ENCODE measurements around the gene TENM3.

Gene TENM3

DNA sequence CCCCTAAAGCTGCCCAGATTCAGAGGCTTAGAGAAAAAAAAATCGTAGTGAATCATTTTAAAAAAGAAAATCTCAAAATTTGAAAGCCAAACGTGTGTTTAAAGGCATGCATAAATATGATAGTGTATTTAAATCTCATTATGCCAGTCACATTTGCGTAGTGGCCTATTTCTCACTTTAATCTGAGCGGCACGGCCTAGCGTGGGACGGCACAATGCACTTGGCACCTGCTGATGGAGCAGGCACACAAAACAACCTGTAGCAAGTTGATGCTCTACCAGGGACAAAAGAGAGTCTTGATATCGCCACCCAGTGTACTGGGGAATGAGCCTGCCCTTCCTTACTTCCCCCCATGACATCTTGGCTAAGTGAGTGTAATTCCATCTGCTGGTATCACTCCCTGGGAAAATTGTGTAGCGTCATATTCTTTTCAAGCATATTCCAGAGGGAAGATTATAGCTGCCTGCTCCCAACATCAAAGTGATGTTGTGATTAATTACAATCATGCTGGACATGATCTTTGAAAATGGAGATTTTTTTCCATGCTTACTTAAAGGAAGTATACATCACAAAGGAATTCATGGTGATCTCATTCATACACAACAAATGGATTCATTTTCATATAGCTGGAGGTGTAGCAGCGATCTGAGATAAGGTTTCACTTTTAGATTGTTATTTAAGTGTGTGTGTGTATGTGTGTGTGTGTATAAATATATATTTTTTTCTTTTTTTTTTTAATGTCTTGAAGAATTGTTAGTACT lies 535.2 kb downstream of the TENM3 start:
- no peak for DNase-seq (ENCODE audit: low spot score)

DNA sequence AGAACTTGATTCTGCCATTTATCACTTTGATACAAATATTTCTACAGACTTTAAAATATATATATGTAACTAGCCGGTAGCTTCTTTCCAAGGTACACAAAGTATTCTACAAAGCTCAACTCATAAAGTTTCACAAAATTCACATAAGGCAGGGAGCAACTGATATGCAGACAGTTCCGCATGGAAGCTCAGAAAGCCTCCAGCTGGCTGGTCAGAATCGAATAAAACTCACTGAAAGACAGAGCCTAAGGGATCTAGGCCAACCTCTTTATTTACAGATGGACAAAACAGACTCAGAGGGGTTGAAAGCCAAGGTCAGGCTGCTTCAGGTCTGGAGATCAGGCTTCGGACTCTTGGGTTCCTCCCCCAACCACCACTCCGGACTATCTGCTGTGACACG lies 543.8 kb downstream of the TENM3 start:
- DNase-seq (ENCODE audit: low spot score) = no peak

DNA sequence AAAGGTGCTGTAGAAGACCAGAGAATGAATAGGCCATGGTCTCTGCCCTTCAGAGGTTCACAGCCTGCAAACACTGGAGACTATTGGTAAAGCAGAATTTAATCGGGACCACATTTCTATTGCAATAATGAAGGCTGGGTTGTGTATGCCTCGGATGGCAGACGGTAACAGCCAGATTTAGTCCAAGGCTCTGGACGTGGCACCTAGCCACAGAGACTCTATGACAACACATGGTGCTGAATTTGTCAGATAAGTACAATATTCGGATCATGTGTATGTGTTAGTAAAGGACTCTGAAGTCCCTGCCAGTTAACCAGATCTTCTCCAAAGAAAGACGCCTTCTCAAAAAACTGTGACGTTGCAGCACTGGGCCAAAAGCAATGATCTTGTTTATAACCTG lies 545.0 kb downstream of the TENM3 start:
- peak; percentile 25 for DNase-seq (ENCODE audit: low spot score)

DNA sequence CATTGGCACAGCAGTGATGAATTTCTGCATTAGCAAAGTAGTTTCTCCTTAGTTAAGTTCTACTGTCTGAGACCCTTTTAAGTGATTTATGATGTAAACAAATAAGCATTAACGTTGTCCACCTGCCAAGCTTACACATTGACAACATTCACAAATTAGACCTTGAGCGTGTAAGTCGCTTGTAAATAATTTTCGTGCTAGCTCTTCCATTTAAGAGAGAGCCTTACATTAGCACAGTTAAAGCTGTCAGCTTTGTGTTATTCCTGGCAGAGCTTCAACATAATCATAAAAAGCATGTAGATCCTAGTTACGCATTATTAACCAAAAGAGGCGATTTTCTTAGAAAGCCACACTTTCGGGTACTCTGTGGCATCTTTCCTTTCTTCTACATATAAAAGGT lies 546.3 kb downstream of the TENM3 start:
- DNase-seq (ENCODE audit: low spot score) = no peak

DNA sequence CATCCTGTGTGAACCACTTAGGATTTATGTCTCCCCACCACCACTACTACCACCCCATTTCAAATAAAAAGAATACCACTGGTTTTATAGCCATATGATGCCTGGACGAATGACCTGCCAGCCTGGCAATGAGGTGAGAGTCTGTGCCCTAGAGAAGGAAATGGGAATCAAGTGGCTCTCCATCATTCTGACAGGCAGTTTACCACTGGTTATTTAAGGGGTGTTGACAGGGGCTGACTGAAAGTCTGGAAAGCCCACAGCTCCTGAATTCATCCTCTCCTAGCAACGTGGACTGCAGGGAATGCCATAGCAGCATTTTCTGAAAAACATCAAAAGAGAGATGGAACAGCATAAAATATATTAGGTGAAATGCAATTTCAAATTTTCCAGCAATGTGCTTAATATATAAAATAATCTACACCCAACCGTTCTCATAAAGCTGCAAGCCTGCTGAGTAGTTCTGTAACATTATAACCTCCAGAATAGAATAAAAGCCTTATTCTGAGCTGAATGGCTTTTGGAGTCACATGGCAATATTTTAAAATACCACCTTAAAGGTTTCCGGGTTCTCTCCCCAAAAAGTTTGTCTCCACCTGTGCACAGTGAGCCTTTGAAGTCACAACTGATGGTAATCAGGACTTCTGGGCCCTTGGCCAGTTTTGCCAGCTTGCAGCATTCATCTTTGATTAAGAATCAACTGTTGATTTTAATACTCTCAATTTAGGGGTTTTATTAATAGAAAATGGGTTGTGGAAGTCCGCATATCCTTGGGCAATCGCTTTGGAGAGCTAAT lies 552.4 kb downstream of the TENM3 start:
- peak; percentile 22 for DNase-seq (ENCODE audit: low spot score)

DNA sequence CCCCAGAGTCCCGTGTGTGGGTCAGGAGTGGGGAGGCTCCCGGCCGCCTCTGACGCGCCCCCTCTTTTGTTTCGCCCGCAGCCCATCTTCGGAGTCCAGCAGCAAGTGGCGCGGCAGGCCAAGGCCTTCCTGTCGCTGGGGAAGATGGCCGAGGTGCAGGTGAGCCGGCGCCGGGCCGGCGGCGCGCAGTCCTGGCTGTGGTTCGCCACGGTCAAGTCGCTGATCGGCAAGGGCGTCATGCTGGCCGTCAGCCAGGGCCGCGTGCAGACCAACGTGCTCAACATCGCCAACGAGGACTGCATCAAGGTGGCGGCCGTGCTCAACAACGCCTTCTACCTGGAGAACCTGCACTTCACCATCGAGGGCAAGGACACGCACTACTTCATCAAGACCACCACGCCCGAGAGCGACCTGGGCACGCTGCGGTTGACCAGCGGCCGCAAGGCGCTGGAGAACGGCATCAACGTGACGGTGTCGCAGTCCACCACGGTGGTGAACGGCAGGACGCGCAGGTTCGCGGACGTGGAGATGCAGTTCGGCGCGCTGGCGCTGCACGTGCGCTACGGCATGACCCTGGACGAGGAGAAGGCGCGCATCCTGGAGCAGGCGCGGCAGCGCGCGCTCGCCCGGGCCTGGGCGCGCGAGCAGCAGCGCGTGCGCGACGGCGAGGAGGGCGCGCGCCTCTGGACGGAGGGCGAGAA lies 556.5 kb downstream of the TENM3 start:
- no peak for DNase-seq (ENCODE audit: low spot score)

DNA sequence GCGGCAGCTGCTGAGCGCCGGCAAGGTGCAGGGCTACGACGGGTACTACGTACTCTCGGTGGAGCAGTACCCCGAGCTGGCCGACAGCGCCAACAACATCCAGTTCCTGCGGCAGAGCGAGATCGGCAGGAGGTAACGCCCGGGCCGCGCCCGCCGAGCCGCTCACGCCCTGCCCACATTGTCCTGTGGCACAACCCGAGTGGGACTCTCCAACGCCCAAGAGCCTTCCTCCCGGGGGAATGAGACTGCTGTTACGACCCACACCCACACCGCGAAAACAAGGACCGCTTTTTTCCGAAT lies 557.0 kb downstream of the TENM3 start:
- no peak for DNase-seq (ENCODE audit: low spot score)

DNA sequence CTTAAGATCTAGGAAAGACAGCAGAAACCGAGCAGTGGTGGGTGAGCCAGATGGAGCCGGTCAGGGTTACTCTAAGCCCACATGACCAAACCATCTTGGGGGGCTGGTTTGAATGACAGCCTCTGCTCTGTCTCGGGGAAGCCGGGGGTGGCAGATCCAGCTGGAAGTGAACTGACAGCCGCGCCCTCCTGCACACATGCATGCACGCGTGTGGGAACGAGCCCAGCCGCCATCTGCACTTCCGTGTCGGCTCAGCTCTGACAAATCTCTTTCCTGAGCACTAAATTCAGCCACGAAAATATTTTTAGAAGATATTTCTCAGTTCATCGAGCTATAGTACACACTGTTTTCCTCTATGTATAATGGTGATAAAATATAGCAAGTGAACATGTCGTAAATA lies 558.4 kb downstream of the TENM3 start:
- DNase-seq (ENCODE audit: low spot score) = no peak

DNA sequence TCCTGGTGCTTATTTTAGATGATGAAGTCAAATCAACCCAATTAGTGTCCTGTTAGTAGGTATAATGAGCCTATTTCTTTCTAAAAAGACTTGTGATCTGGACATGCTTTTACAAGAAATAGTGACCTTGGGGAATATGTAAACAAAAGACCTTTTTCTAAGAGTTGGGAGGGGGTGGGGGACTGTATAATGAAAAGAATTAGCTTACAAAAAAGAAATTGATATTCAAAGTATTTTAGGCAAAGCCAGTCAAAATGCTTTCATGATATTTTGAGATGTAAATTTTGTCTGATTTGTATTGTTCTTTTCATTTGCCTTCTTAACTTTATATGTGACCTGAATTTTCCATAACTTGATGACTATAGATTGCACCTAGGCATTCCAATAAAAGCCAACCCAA lies 559.4 kb downstream of the TENM3 start:
- DNase-seq (ENCODE audit: low spot score) = no peak

DNA sequence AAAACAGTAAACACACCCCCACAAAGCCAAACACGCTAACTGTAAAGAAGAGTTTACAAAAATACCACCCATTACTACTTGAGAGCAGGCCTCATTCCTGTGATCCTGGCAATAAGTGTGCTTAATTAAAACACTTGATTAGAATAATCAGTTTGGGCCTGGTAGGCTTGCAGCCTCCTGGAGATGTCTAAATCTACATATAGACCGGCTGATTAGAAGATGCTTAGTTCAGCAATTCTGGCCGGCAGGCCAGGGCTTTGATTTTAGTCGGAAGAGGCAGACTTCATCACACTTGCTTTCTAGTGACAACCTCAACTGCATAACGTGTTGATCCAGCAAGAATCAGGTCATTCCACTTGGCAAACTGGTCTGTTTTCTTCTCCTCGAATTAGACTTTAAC lies 560.0 kb downstream of the TENM3 start:
- DNase-seq (ENCODE audit: low spot score) = no peak

DNA sequence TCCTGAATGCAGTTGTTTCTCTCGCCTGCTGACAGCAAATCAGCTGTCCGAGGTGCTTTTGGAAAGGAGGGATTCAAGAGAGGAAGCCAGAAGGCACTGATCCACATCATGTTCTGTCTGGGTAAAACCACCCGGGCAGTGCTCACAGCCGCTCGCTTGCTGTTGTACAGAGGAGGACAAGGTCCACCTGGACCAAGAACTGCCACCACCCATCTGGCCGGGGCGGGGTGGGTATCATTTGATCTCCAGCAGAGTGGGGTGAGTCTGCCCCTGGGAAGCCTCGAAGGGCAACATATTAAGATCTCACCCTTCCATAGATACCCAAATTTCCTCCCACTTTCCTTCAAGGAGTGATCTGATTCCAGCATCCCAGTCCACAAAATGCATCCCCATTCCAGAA lies 560.9 kb downstream of the TENM3 start:
- DNase-seq (ENCODE audit: low spot score) = no peak

DNA sequence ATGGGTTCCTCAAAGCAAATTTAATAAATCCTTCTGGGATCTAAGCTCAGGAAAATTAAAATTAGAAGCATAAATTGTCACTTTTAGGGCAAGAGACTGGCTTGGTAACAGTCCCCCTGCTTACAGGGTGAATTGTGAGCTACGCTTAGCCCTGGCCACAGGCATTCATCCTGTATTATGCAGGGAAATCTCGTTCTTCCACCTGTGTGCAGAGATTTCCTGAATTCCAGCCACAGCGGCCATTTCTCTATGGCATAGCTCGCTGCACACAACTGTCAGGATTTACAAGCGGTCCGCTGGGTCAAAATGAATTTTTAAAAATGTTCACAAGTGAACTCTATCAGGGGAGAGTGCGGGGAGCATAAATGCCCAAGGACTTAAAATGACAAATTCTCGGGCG lies 562.1 kb downstream of the TENM3 start:
- DNase-seq (ENCODE audit: low spot score) = no peak

DNA sequence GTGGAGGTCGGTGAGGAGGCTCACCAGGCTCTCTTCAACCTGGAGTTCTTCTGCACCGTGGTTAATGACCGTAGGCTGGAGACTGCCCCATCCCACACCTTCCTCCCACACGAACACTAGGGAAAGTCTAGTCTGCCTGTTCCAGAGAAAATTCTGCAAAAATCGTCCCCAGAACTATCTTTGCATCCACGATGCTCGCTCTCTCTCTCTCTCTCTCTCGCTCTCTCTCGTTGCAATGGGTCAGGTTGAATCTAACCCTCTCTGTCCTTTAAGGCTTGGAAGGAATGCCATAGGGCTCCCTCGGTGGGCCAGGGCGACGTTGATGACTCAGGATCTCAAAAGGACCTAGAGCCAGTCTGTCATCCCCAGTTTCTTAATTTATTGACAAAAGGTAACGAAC lies 562.5 kb downstream of the TENM3 start:
- no peak for DNase-seq (ENCODE audit: low spot score)

DNA sequence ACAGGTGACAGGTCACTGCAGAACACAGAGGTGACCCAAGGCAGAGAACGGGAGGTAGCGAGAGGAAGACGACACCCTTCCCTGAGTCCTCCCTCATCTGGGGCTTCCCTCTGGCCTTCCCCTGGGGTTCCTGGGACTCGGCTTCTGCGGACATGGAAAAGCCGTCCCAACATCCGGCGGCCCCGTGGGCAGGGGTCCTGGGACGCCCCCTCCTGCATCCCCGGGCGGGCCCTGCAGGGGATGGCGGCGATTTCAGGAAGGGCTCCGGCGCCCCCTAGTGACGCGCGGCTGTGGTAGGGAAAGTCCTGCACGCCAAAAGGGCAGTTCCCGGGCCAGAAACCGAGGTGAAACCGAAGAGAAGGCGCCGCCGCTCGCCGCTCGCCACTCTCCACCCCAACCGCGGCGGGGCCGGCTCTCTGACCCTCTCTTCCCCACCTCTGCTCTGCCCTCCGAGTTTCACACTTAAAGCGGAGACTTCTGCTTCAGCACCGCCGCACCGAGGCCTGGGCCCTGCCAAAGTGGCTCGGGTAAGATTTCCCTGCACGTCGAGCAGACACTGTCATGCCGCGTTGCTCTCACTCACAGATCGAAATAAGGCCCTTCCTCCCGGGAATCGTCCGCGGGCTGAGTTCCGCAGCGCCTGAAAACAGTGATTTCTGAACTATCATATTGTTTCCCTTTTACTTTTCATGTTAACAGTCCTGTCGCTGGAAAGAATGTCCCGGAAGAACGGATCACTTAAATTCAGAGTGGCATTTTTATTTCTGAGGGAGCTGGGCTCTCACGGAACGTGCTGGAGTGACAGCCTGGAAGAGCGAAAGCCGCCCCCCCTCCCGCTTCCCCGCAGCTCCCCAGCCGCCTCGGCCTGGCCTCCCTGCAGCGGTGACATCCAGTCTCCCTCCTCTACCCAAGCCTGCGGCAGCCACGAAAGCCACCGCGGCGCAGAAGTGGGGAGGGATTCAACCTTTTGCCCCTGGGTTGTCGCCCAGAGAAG lies 563.4 kb downstream of the TENM3 start:
- DNase-seq (ENCODE audit: low spot score) = peak; percentile 36

DNA sequence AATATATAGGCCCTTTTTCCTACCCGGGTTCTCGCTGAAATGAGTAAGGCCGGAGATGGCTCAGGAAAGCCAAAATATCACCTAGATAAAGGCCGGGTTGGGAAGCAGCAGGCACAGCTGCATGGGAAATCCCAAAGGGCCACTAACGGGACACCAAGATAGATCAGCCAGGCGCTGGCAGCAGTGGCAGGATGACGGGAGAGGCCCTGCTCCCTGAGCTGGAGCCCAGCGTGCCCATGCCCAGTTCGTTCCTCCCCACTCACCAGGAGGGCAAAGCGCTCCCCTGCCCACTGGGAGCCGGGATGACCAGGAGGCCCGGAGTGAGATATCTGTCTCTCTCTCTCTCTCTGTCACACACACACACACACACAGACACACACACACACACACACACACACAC lies 564.1 kb downstream of the TENM3 start:
- no peak for DNase-seq (ENCODE audit: low spot score)

DNA sequence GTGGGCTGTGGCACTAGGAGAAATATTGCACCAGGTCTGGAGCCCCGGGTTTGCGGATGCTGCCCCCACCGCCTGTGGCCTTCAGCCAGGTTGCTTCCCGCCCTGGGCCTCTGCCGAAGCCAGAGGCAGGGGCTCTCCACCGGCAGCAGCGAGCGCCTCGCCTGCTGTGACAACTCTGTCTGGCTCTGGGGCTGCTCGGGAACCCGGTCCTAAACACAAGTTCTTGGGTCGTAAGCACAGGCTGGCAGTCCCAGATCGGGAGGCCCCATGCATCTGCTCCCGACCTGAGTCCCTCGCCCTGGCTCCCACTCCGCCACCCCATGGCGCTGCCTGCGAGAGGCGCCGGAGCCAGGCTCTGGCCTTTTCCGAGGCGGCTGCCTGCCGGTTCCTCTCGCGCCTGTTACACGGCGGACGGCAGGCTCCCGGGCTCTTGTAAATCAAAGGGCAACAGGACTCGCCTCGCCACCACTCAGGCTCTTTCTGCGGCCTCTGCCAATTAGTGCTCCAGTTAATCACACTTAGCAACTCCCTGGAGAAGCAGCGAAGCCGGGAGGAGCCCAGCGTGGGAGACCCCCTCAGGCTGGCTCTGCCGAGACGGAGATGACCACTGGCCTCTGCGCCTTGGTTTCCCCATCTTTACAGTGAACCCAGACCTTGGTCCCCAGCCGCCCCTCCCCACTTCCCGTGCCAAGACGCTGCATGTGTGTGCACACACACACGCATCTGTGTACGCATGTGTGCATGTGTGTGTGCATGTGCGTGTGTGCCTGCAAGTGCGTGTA lies 564.8 kb downstream of the TENM3 start:
- no peak for DNase-seq (ENCODE audit: low spot score)

DNA sequence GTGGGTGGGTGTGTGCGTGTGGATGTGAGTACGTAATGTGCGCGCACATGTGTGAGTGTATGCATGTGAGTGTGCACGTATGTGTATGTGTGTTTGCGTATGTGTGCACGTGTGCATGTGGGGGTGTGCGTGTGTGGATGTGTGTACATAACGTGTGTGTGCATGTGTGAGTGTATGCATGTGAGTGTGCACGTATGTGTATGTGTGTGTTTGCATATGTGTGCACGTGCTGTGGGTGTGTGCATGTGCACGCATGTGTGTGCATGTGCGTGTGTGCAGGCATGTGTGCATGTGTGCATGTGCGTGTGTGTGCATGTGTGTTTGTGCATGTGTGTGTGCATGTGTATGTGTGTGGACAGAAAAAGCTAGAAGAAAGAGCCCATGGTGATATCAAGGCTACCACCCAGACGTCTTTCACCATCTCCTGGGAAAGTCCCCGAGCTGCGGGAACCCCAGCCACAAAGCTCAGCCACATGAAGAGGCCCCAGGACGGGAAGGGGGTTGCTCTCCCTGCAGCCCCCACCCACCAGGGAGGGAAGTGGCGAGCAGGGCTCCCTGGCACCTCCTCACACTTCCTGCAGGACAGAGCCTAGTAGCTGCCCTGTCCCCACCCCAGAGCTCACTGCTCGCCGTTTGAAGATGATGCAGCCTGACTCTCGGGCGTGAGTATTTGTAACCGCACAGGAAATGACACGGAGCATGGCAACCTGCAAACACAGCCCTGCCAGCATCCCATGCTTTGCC lies 565.6 kb downstream of the TENM3 start:
- DNase-seq (ENCODE audit: low spot score) = no peak

DNA sequence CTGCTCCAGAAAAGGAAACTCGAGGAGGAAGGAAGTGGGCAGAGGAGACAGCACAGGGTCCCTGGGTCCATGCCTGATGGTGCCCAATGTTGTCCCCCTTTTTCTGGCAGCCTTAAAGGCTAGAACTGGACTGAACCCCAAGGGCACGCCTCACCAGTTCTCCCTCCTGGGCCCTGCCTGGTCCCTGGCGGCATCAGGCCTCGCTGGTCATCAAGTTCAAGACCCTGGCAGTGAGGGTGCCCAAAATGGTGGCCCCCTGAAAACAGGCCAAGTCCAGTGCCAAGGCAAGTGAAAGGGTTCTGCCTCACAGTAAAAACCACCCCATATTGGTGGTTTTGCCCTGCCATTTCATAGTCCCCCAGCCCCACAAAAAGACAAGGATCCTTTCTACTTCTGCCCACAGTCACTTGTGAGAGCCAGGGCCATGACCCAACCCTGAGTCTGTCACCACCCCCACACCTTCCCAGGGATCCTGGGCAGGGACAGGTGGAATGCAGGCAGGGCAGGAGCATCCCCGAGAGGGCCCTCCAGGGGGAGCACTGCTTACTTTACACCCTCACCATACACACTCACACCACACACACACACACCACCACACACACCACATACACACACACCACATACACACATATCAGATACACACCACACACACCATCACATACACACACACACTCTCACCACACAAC lies 566.4 kb downstream of the TENM3 start:
- DNase-seq (ENCODE audit: low spot score) = no peak

DNA sequence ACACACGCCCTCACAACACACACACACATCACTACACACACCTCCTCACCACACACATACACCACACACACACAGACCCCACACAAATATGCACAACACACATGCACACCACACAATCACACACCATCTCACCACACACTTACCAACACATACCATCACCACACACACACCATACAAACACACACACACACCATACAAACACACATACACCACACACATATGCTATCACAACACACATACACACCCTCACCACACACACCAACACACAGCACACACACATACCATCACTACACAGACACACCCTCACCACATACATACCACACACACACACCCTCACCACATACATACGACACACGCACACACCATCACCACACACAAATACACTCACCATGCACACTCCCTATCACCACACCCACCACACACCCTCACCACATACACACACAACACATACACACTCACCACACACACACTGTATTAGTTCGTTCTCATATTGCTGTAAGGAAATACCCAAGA lies 567.0 kb downstream of the TENM3 start:
- DNase-seq (ENCODE audit: low spot score) = no peak

DNA sequence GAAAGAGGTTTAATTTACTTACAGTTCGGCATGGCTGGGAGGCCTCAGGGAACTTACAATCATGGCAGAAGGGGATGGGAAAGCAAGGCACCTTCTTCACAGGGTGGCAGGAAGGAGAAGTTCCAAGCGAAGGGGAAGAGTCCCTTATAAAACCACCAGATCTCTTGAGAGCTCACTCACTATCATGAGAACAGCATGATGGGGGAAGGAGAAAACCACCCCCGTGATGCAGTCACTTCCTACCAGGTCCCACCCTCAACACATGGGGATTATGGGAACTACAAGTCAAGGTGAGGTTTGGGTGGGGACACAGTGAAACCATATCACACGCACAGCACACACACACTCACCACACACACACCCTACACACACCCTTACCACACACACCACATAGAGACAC lies 569.7 kb downstream of the TENM3 start:
- DNase-seq (ENCODE audit: low spot score) = no peak
